ENCODE measurements around the gene ESM1.

ESM1 gene

GRCh38 chr5:54944364-54944763 lies 41.0 kb downstream of the ESM1 start:
- in situ Hi-C loops (cut with HindIII; ENCODE audit: low sequenced_read_pairs), result no loop called here
- TF ChIP-seq CTCF (IDR thresholded peaks at IDR 0.05; ENCODE audit: low read depth, low read length), result peak; percentile 74
- no peak overlapping the region for H3K4me3 ChIP-seq (ENCODE audit: low read depth, low read length)
- DNase-seq (ENCODE audit: low read depth, low spot score), result peak; percentile 53

GRCh38 chr5:54942064-54942778 lies 43.2 kb downstream of the ESM1 start:
- TF ChIP-seq CTCF (IDR thresholded peaks at IDR 0.05; ENCODE audit: low read depth, low read length), result no peak
- no peak for DNase-seq (ENCODE audit: low read depth, low spot score)
- in situ Hi-C loops (cut with HindIII; ENCODE audit: low sequenced_read_pairs), result no loop called here
- no peak overlapping the region for H3K4me3 ChIP-seq (ENCODE audit: low read depth, low read length)

- no peak for TF ChIP-seq CTCF (IDR thresholded peaks at IDR 0.05; ENCODE audit: low read depth, low read length)
- DNase-seq (ENCODE audit: low read depth, low spot score), result no peak
- in situ Hi-C loops (cut with HindIII; ENCODE audit: low sequenced_read_pairs), result no loop called here
- H3K4me3 ChIP-seq (ENCODE audit: low read depth, low read length), result no peak overlapping the region
Measured at GRCh38 chr5:54936201-54936600, 49.2 kb downstream of the ESM1 start.

GRCh38 chr5:54932789-54933188 lies 52.6 kb downstream of the ESM1 start:
- H3K4me3 ChIP-seq (ENCODE audit: low read depth, low read length), result no peak overlapping the region
- DNase-seq (ENCODE audit: low read depth, low spot score), result no peak
- TF ChIP-seq CTCF (IDR thresholded peaks at IDR 0.05; ENCODE audit: low read depth, low read length), result no peak
- in situ Hi-C loops (cut with HindIII; ENCODE audit: low sequenced_read_pairs), result no loop called here

- H3K4me3 ChIP-seq (ENCODE audit: low read depth, low read length), result no peak overlapping the region
- in situ Hi-C loops (cut with HindIII; ENCODE audit: low sequenced_read_pairs), result no loop called here
- no peak for TF ChIP-seq CTCF (IDR thresholded peaks at IDR 0.05; ENCODE audit: low read depth, low read length)
- DNase-seq (ENCODE audit: low read depth, low spot score), result no peak
Measured at GRCh38 chr5:54930736-54931135, 54.7 kb downstream of the ESM1 start.

All from astrocyte of the spinal cord (primary cell).